ENCODE results near the gene IDUA.

The IDUA gene

GRCh38 chr4:957231-957580 is 29.6 kb upstream of the IDUA start:
- TF ChIP-seq CTCF (IDR thresholded peaks at IDR 0.05; ENCODE audit: borderline replicate concordance, insufficient read depth, low read depth, low read length) = no peak
- H3K4me3 ChIP-seq (ENCODE audit: low read depth, low read length) = no peak overlapping the region

- H3K4me3 ChIP-seq (ENCODE audit: low read depth, low read length) = no peak overlapping the region
- TF ChIP-seq CTCF (IDR thresholded peaks at IDR 0.05; ENCODE audit: borderline replicate concordance, insufficient read depth, low read depth, low read length) = no peak
Observed at GRCh38 chr4:957581-958313, 29.1 kb upstream of the IDUA start.

GRCh38 chr4:958314-958665 is 28.6 kb upstream of the IDUA start:
- TF ChIP-seq CTCF (IDR thresholded peaks at IDR 0.05; ENCODE audit: borderline replicate concordance, insufficient read depth, low read depth, low read length) = no peak

GRCh38 chr4:958696-959337 is 28.0 kb upstream of the IDUA start:
- no peak for TF ChIP-seq CTCF (IDR thresholded peaks at IDR 0.05; ENCODE audit: borderline replicate concordance, insufficient read depth, low read depth, low read length)
- H3K4me3 ChIP-seq (ENCODE audit: low read depth, low read length) = no peak overlapping the region

More at GRCh38 chr4:958314-958665, 28.6 kb upstream of the IDUA start:
- H3K4me3 ChIP-seq (ENCODE audit: low read depth, low read length) = no peak overlapping the region

- H3K4me3 ChIP-seq (ENCODE audit: low read depth, low read length) = no peak overlapping the region
- no peak for TF ChIP-seq CTCF (IDR thresholded peaks at IDR 0.05; ENCODE audit: borderline replicate concordance, insufficient read depth, low read depth, low read length)
Observed at GRCh38 chr4:959338-960139, 27.3 kb upstream of the IDUA start.

GRCh38 chr4:960140-960635 is 26.7 kb upstream of the IDUA start:
- TF ChIP-seq CTCF (IDR thresholded peaks at IDR 0.05; ENCODE audit: borderline replicate concordance, insufficient read depth, low read depth, low read length) = no peak
- no peak overlapping the region for H3K4me3 ChIP-seq (ENCODE audit: low read depth, low read length)
